HG02763 (cell line): ENCODE data around the gene SLC24A3.

Experiments used
- ATAC-seq: cut with Tn5 transposase; IDR thresholded peaks from one replicate; pipeline ENCODE4 v1.9.1; 2021; ENCODE audit warnings: mild to moderate bottlenecking, moderate library complexity; ENCODE audit not compliant: unreplicated experiment

SLC24A3 gene

DNA sequence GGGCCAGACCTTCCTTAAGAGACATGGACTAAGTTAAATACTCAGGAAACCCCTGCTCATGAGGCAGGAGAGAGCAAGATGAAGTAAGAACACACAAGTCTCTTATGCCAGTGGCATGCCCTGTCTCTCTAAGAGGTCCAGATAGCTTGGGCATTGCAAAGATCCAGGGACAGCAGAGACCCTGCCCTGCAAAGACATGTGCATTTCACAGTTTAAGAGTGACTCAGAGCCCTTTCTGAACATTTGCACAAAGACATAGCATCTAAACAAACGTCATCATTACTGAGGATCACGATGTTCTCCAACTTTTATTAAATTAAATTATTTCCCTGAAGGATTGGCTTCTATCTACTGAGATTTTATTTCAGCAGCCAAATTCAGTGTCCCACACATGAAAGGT is 315.1 kb downstream of the SLC24A3 start:
- no peak for ATAC-seq

DNA sequence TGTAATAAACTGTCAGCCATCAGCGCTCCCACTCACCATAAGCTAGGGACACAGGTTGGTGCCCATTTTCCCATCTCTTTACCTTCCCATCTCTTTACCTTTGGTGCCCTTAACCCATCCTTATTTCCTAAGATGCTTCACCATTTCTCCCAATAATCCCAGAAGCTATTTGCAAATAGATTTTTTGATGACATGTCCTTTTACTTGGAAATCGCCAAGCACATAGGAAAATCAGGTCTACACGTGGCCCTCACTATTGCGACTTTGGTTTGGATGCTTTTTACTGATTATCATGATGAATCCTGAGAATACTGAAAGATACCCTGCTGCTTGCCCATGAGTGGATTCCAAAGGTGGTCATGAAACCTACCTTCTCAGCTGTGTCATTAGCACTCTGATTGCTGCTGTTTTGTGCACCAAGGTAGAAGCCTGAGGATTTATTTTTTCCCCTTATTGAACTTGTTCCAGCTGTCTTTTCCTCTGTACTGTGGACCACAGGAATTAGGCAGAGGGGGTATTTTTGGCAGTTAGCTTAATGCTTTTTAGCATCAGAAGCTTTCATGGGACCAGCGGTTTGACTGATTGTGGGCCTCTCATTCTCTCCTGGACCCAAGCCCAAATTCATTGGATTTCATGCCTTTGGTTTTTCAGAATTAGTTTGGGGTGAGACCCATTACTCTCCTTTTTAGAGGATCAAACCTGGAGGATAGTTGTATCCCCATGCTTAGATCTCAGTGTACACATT is 316.0 kb downstream of the SLC24A3 start:
- no peak for ATAC-seq

DNA sequence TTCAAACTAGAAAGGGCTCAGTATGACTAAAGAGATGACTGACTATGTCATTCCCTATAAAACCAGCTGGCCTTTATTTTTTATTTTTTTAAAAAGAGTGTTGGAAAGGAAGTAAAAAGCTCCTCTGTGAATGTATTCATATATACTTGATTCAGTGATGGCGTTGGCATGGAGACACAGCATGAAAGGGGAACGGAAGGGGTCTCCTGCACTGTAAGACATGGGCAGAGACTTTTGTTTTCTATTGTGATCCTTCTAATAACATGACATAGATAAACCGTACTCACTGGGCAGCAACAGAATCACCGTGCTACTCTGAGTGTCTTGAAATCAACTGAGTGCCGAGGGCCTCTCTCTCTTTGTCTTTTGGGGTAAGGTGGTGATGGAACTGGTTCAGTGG is 317.6 kb downstream of the SLC24A3 start:
- ATAC-seq, result no peak

DNA sequence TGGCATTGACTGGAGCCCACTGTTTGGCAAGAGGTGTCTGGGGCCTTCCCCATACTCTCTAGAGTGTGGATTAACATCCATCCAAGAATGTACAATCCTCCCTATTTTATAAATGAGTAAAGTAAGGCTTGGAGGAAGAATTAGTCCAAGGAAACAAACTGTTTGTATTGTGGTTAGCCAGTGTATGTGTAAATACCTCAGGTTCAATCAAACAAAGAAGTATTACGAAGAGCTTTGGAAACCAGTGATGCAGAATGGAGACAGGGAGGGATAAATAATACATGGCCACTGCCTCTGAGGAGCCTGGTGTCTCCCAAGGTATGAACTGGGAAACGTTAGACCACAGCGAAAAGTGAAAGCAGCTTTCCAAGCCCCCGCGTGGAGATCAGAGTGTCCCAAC is 319.0 kb downstream of the SLC24A3 start:
- ATAC-seq, result no peak

DNA sequence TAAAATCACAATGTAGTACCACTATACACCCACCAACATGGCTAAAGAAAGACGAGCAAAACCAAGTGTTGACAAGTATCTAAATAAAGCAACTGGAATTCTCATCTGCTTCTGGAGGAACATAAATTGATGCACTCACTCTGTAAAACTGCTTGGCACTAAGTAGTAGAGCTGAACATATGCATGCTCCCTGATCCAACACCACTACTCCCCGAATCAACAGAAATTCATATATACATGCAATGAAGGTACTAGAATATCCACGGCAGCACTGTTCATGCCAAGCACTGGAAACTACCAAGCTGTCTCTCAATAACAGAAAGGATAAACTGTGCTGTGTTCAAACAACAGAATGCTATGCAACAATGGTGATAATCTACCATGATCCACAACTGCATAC is 326.1 kb downstream of the SLC24A3 start:
- no peak for ATAC-seq

DNA sequence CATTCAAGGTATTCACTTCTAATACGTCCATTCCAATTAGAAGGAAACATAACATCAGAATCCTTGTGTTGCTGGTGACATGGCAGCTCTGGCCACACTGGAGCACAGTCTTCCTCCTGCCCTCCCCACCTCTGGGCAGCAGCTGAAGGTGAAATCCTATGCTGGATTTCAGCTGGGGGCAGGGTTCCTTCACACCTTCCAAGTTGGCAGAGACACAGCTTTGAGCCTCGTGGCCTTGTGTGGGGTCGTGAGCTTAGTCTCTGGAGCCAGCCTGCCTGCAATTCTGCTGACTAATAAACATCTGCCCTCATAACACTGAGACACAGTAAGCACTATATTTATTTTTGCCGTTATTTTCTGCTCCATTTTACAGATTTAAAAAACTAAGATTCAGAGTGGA is 326.7 kb downstream of the SLC24A3 start:
- no peak for ATAC-seq

DNA sequence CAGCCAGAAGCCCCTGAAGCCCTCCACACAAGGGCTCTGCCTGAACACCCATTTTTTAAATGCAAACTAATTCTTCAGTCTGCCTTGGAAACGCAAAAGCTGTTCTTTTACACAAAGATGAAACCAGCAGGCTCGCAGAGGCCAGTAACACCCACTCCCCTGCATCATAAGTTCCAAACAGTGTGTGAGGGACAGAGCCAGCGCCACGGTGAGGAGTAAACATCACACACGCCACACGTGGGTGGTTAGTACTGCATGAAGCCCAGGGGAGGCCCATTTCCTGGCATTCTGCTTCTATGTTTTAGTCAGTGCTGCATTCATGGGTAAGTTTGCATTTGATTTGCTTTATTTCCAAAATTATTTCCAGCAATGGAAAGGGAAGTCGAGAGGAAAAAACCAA is 327.9 kb downstream of the SLC24A3 start:
- ATAC-seq, result no peak

DNA sequence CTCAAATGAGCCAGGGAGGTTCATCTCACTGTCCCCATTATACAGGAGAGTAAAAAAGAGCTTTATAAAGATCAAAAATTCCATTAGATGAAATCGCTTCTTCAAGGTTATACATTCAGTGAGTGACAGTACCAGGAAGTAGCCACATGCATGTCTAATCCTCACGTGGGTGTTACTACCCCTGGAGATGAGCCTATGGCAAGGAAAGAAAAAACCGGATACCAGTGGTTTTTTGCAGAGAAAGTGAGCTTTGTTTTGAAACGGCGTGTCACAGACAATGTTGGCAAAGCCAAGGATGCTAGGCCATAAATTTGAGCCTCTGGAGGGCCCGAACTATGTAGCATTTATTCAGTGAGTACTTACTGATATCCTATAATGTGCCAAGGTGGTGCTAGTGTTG is 330.7 kb downstream of the SLC24A3 start:
- ATAC-seq, result no peak

DNA sequence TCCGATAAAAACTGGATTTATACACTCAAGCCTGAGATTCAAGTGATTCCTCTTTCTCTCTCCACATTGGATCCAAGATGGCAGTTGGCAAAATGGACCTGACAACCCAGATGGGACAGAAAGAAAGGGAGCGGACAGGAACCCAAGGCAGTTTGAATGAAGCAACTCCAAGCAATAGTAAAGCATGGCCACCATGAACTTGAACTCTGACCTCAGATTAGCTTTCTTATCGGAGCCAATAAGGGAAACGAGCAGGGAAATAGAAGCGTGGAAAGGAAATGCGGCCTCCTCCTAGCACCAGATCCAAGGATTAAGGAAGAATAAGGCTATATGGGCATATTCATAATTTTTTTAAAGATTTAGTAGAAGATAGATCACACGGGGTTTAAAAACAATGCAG is 332.2 kb downstream of the SLC24A3 start:
- ATAC-seq, result no peak

DNA sequence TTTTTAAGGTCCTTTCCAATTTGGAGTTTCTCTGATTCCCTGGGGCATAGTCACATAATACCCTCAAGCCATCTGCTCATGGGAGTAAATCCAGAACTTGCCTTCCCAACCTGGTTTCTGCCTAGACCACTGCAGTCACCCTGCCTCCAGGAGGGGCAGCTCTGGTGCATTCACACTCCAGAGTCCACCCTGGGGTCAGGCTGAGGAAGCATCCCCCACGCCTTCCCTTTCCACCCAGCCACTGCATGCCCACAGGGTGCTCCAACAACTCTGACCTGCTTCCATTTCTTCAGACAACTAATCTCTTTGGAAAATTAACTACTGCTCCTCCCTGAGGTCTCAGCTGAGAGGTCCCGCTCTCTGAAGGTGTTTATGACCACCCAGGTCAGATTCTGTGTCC is 334.2 kb downstream of the SLC24A3 start:
- ATAC-seq, result no peak

DNA sequence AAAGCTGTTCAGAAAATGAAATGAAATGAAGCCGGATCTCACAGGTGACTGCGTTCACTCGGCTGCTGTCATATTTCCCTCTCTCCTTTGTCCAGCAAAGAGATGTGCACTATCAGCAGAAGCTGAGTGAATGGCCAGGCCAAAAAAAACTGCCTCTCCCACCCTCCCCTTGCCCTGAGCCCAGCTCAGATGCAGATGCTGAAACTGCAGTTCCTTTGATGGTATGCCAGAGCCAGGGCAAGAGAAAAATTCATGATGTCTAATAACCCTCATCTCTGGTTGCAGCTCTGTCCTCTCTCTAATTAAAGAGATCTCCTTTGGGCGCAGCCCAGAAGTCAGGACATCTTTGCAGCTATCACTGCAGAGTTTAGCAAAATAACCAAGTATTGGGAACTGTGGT is 335.1 kb downstream of the SLC24A3 start:
- ATAC-seq, result no peak

DNA sequence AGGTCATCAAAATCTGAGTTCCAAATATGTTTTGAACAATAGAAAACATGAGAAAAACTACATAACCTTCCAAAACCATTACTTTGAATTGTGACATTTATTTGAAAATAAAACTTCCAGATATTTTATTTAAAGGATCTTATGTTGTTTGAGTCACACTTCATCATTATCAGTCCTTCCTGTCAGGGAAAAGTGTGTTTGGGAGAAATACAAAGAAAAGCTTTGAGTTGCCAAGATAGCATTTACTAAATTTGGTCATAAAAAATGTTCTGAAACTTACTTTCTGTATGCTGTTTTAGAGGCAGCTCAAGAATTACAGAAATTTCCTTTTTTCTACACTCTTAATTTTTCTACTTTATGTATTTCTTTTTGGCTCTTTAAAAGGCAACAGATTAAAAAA is 337.5 kb downstream of the SLC24A3 start:
- ATAC-seq, result no peak

DNA sequence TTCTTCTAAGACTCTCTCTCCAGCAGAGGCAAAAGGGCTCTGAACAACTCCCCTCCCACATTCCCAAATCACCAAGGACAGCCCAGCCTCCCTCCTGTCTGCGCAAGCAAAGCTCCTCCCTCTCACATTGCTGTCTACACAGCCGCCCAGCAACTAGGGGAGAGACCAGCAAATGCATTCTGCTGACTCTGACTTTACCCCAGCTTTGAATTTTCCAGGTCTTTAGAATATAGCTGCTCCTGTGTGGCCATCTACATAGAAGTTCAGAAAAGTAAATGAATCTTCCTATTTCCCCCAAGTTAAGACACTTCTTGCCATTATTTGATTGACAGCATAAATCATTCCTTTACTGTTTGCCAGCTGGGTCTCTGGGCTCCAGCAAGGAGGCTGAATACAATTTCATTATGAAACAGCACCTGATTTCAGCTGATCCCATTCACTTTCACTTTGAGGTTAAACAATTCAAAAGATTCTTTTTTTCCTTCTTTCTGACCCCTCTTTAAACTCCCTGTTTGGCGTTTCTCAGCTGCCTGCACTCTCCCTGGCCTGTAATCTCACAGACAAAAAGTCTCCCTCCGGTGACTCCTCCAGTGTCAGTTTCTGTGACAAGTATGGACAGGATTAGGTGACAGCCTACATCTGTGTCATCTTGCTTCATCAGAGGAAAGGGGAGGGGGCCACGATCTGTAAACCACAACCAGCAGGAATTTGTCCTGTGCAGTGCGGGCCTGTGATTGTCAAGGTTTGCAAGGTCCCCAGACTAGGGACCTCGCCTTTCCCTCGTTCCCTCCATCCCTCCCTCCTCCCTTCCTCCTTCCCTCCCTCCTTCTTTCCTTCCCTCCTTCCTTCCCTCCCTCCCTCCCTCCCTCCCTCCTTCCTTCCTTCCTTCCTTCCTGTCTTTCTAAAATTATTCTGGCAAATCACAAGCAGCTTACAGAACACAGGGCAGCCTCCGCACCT is 340.1 kb downstream of the SLC24A3 start:
- no peak for ATAC-seq

DNA sequence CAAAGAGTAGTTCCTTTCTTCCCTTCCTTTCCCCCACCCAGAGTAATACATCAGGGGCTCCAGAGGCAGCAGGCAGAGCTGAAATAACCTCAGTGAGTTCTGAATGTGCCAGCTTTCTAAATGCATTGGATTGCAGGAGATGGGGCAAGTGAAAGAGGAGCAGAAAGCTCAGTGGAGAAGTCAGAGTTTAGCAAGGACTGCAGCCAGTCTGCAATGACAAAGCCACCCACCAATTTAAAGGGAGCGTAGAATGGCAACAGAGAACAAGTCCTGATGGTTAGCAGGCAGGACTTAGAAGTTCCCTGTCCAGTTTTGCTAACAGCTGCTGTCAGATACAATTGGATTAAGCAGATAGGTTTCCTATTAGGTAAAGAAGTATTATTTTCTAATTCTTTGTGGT is 342.2 kb downstream of the SLC24A3 start:
- ATAC-seq, result no peak

DNA sequence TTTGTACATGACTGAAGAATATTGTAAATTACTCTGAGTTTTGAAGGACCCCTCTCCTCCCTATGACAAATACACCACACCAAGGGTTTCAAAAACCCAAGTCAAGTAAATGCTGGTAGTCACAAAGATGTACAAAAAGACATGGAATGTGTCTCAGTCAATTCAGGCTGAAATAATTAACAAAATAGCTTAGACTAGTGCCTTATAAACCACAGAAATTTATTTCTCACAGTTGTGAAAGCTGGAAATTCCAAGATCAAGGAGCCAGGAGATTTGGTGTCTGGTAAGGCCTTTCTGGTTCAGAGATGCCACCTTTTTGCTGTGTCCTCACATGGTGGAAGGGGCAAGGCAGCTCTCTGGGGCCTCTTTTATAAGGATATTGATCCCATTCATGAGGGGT is 343.3 kb downstream of the SLC24A3 start:
- ATAC-seq, result no peak

DNA sequence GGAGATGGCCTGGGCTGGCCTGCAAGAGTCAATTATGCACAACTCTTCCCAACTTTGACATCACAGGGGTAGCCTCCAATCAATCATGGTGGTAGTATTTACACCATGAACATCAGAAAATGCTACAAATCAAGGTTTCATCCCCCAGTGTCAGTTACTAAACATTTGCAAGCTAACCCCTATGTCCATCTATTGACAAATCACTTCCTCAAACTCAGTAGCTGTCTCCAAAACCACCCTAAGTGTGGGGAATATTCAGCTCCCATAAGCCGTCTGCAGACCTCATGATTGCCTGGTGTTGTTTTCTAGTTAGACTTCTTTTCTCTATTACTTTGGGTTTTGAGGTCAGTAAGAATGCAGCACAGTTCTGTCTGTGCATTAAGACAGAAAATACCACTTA is 344.8 kb downstream of the SLC24A3 start:
- no peak for ATAC-seq

DNA sequence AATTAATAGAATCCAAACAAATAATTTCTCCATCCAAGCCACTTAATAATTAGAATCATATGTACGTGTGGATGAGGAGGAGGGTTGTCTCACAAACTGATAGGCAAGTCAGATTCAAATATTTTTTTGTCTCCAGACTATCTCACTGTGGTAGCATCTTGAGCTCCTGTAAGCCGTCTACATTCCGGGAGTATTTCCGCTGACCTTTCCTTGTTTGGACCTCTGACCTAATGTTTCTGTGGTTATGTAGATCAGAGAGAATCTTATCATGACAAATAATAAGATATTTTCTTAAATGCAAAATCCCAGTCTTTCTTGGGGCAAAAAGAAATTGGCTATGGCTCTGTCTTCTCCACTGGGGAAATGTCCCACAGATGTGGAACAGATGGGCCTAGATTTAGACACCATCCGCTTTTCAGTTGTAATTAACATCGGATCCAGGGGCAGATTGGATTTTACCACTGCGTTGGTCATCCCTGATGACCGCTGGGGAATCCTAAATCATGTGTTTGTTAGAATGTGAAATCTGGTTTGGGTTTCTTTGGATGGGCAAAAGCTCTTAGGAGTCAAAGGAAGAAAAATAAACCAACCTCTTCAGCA is 348.5 kb downstream of the SLC24A3 start:
- ATAC-seq, result no peak

DNA sequence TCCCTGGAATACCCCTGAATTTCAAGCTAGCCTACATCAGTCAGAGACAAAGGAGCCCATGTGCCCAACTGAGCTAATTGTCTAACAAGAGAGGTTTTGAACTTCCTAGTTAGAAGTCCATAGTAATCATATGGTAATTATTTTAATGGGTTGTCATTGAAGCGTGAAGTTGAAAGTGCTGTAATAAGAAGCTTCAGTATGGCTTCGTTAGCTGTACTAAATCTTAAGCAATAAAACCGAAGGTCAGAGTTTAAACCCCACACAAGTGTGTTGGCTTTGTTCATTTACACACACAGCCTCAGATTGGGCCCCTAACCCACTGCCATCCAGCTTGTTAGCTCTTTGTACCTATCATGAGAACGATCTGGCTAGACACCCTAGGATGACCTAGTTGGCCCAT is 350.0 kb downstream of the SLC24A3 start:
- no peak for ATAC-seq

DNA sequence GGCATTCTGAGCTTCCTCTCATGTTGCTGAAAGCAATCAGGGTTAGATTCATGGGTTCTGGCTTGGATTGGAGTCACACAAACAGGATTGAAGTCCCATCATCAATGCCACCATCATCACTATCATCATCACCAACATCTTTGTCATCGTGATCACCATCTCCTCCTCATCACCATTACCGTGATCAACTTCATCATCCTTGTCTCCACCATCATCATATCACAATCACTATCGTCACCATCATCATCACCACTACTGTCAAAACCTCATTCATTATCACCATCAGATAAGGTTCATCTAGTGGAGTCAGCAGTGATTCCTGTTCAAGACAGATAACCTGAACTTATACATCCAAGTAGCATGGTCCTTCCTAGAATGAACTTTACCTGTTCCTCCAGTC is 351.8 kb downstream of the SLC24A3 start:
- ATAC-seq, result no peak

DNA sequence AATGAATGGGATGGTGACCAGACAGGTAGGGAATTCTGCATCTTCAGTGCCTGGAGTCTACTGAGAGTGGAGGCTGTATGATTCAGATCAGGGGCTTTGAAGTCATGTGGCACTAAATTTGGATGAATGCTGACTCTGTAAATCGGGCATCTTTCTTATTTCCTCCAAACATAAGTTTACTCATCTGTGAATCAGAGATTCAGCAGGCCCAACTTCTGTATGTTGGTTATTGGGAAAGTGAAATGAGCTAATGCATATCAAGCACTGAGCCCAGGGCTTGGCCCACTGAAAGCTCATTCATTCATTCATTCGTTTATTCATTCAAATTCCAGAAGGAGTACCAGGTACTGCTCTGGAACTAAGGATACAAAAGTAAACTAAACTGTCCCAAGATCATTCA is 353.3 kb downstream of the SLC24A3 start:
- ATAC-seq, result no peak

DNA sequence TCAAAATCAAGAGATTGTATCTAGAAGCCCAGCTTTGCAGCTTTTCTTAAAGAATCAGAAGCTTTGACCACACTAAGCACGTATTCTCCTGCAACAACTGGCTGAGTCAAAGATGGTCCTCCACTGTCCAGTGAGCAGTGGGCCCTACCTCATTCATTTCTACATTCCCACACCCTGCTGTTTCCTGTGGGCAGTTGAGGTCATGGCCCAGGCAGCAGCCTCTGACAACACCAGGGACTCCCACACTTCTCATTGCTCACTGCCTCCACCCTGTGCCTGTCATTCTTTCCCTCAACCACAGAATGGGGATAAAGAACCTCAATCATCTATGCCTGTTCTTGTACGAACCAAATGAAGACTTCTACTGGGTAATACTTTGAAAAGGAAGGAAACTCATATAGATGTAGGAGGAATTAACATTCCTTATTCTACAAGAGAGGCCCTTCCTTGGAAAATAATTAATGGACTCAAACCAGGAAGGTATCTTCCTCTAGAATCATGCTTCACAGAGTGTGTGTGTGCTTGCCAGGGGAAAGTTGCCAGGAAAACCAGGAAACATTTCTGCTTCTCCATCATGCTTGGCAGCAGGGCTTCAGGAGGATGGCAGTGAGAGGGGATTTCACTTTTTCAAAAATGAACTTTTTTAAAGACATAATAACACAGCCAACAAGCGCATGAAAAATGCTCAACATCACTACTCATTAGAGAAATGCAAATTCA is 353.9 kb downstream of the SLC24A3 start:
- ATAC-seq, result no peak
